IMR-90 (cell line): Measurements from ENCODE around the gene KRTAP5-10. TPM values are rescaled to one million over a fixed set of nuclear protein-coding genes. Genes with fewer than 3 reads are reported as not detected.
A peak's percentile ranks its signal among the peaks of the same experiment; 100 is the strongest.

Source experiments
- ATAC-seq: fragments of 200-7000 bp; cut with Tn5 transposase; 2 replicates; pipeline ENCODE4 v1.9.1; 2020; ENCODE audit warnings: low read depth, mild to moderate bottlenecking, moderate library complexity
- BruUV-seq: library from RNA; stranded (reverse); fragments of 400-500 nt; replicated peaks from 2 replicates; lab custom pipeline; 2021; lab: Mats Ljungman, UMichigan
- CTCF ChIA-PET: fragments of 300-600 bp; formaldehyde crosslinking; extraction: SDS; loops from one replicate; lab custom pipeline; 2021; ENCODE audit warnings: antibody characterized with exemption; lab: Yijun Ruan, JAX
- POLR2A ChIA-PET: fragments of 300-600 bp; sonication (Branson Sonifier 250); formaldehyde crosslinking; loops from one replicate; lab custom pipeline; 2022; ENCODE audit warnings: antibody characterized with exemption; ENCODE audit not compliant: unreplicated experiment; lab: Charles Lee
- DNase-seq: peaks from one replicate; pipeline ENCODE4 v3.0.0; 2013
- H2AFZ ChIP-seq: replicated peaks from 2 replicates; pipeline ENCODE3; 2013; ENCODE audit warnings: low read length, mild to moderate bottlenecking; ENCODE audit not compliant: poor library complexity
- H2AK5ac ChIP-seq: 2 replicates; pipeline ENCODE4 v1.6.1; 2013; ENCODE audit warnings: low read depth, low read length, inconsistent platforms
- H2AK9ac ChIP-seq: replicated peaks from 2 replicates; pipeline ENCODE3; 2013; ENCODE audit warnings: mild to moderate bottlenecking, low read depth, low read length, moderate library complexity; ENCODE audit not compliant: poor library complexity
- H2BK120ac ChIP-seq: 2 replicates; pipeline ENCODE4 v1.6.1; 2013; ENCODE audit warnings: low read depth, low read length, inconsistent platforms
- H2BK15ac ChIP-seq: 3 replicates; pipeline ENCODE4 v1.6.1; 2013; ENCODE audit warnings: low read depth, low read length, inconsistent platforms
- H2BK20ac ChIP-seq: 2 replicates; pipeline ENCODE4 v1.6.1; 2013; ENCODE audit warnings: low read depth, mild to moderate bottlenecking, inconsistent platforms, low read length, moderate library complexity
- H2BK5ac ChIP-seq: 2 replicates; pipeline ENCODE4 v1.6.1; 2013; ENCODE audit warnings: mild to moderate bottlenecking, low read depth, low read length, inconsistent platforms; ENCODE audit not compliant: poor library complexity, severe bottlenecking
- H3K14ac ChIP-seq: replicated peaks from 2 replicates; pipeline ENCODE4 v1.6.1; 2013; ENCODE audit warnings: low read depth, low read length, inconsistent platforms
- H3K18ac ChIP-seq: 2 replicates; pipeline ENCODE4 v1.6.1; 2013; ENCODE audit warnings: low read depth, low read length, control low read depth
- H3K23ac ChIP-seq: 2 replicates; pipeline ENCODE4 v1.6.1; 2013; ENCODE audit warnings: low read depth, low read length, inconsistent platforms
- H3K27ac ChIP-seq: 2 replicates; pipeline ENCODE4 v1.5.1; 2013; ENCODE audit warnings: mild to moderate bottlenecking, control low read depth, low read length; ENCODE audit not compliant: insufficient read depth
- H3K27me3 ChIP-seq: 2 replicates; pipeline ENCODE4 v1.6.1; 2013; ENCODE audit warnings: low read length; ENCODE audit not compliant: control insufficient read depth, insufficient read depth
- H3K36me3 ChIP-seq: 2 replicates; pipeline ENCODE4 v1.6.1; 2013; ENCODE audit warnings: low read length, mixed read lengths; ENCODE audit not compliant: control insufficient read depth, insufficient read depth
- H3K4ac ChIP-seq: 2 replicates; pipeline ENCODE4 v1.6.1; 2013; ENCODE audit warnings: low read depth, low read length, inconsistent platforms
- H3K4me1 ChIP-seq: 2 replicates; pipeline ENCODE4 v1.6.1; 2013; ENCODE audit warnings: low read length, mixed read lengths; ENCODE audit not compliant: control insufficient read depth, insufficient read depth
- H3K4me2 ChIP-seq: 2 replicates; pipeline ENCODE4 v1.6.1; 2013; ENCODE audit warnings: low read depth, mild to moderate bottlenecking, control low read depth, low read length, moderate library complexity
- H3K4me3 ChIP-seq: 2 replicates; pipeline ENCODE4 v1.5.1; 2013; ENCODE audit warnings: low read depth, mild to moderate bottlenecking, control low read depth, low read length, moderate library complexity; ENCODE audit not compliant: insufficient read depth
- H3K56ac ChIP-seq: 2 replicates; pipeline ENCODE4 v1.6.1; 2013; ENCODE audit warnings: low read length, inconsistent platforms; ENCODE audit not compliant: insufficient read depth; ENCODE audit errors: extremely low read depth
- H3K79me1 ChIP-seq, 2 experiments: 2 replicates each; pipeline ENCODE4 v1.6.1; 2013; ENCODE audit warnings: low read length in 2 of 2, inconsistent platforms in 1 of 2, low read depth in 1 of 2
- H3K9ac ChIP-seq: 2 replicates; pipeline ENCODE4 v1.6.1; 2013; ENCODE audit warnings: low read depth, low read length, control low read depth
- H3K9me1 ChIP-seq: 2 replicates; pipeline ENCODE4 v1.6.1; 2013; ENCODE audit warnings: low read length, inconsistent platforms; ENCODE audit not compliant: insufficient read depth
- H3K9me3 ChIP-seq: 2 replicates; pipeline ENCODE4 v1.6.1; 2013; ENCODE audit warnings: low read length; ENCODE audit not compliant: control insufficient read depth, insufficient read depth
- H4K20me1 ChIP-seq: 2 replicates; pipeline ENCODE4 v1.6.1; 2013; ENCODE audit warnings: low read length, inconsistent platforms; ENCODE audit not compliant: insufficient read depth
- H4K5ac ChIP-seq: 2 replicates; pipeline ENCODE4 v1.6.1; 2013; ENCODE audit warnings: mild to moderate bottlenecking, low read depth, low read length, control low read depth
- H4K8ac ChIP-seq, 2 experiments: 2 replicates each; pipeline ENCODE4 v1.6.1; 2013; ENCODE audit warnings: low read depth in 2 of 2, low read length in 2 of 2, control low read depth in 1 of 2, inconsistent platforms in 1 of 2
- H4K91ac ChIP-seq: 2 replicates; pipeline ENCODE4 v1.6.1; 2013; ENCODE audit warnings: low read depth, low read length, inconsistent platforms; ENCODE audit not compliant: insufficient read depth
- NFE2L2 ChIP-seq: fragments of 150-350 bp; IDR thresholded peaks from 2 replicates; pipeline ENCODE4 v1.6.1; 2016; ENCODE audit warnings: low read depth, mild to moderate bottlenecking, low read length
- POLR2A ChIP-seq: IDR thresholded peaks from 2 replicates; pipeline ENCODE4 v1.6.1; 2012; ENCODE audit warnings: mild to moderate bottlenecking, low read depth, low read length
- SMC3 ChIP-seq: fragments of 150-350 bp; IDR thresholded peaks from 2 replicates; pipeline ENCODE4 v1.6.1; 2016; ENCODE audit warnings: low read depth, mild to moderate bottlenecking, antibody characterized with exemption, low read length, moderate library complexity
- WGBS, 2 experiments: methylation state at CpG; one replicate each; pipeline versions ENCODE4 v1.1.5 to v1.1.7; 2013; ENCODE audit warnings: missing lambda C conversion rate in 2 of 2; ENCODE audit not compliant: insufficient read length in 1 of 2; ENCODE audit errors: extremely low coverage in 2 of 2; 5-methylcytosine and 5-hydroxymethylcytosine counted together
- dilution Hi-C: fragments of 300-500 bp; cut with HindIII; formaldehyde crosslinking; loops from one replicate; pipeline ENCODE4 v1.14.3; 2018; ENCODE audit warnings: low sequenced_read_pairs; ENCODE audit not compliant: unreplicated experiment
- in situ Hi-C: fragments of 300-500 bp; cut with MboI; formaldehyde crosslinking; loops from 3 replicates; pipeline ENCODE4 v1.14.3; 2019; ENCODE audit warnings: low sequenced_read_pairs, inconsistent platforms, mixed read lengths
- intact Hi-C: fragments of 100-400 bp; cut with micrococcal nuclease; formaldehyde crosslinking; loops from 2 replicates; pipeline ENCODE4 v1.10.0; 2022
- polyA plus RNA-seq, 3 experiments: library from polyadenylated mRNA; depleted of rRNA; stranded (reverse); fragments of >200 nt; gene quantifications; 2 replicates each; pipeline ENCODE4 v1.2.3, GENCODE V29; 2012; ENCODE audit warnings: low replicate concordance in 1 of 3
- total RNA-seq: library from RNA; depleted of rRNA; stranded (reverse); fragments of >200 nt; gene quantifications from 2 replicates; pipeline ENCODE4 v1.2.3, GENCODE V29; 2012

The KRTAP5-10 gene
- total and polyA plus RNA-seq, 2 of the 4 experiments (the other 2 are of a cell fraction), result not detected

DNA sequence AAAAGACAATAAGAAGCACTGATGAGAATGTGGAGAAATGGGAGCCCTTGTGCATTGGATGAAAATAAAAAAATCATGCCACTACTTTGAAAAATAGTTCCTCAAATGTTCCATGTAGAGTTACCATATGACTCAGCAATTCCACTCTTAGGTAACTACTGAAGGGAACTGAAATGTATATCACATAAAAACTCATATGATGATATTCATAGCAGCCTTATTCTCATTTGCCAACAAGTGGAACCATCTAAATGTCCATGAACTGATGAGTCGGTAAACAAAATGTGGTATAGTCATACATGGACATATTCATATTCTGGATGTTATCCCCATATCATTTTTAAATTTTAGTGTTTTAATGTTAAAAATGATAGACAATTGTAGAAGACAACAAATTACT, 13.7 kb upstream of the KRTAP5-10 start:
- H3K4me3 ChIP-seq, result no peak overlapping the region
- no peaks in the 10 kb centered on the region for H3K9me3 ChIP-seq
- no peaks in the 10 kb centered on the region for H3K9me1 ChIP-seq
- dilution Hi-C loops (no loop called here), in situ Hi-C loops (no loop called here), intact Hi-C loops (no loop called here)
- no peak overlapping the region for H2BK15ac ChIP-seq
- no peak overlapping the region for H3K4ac ChIP-seq
- H4K20me1 ChIP-seq, result no peaks in the 10 kb centered on the region
- ChIA-PET POLR2A (no interaction called here), CTCF (no interaction called here)
- no peak overlapping the region for H2BK5ac ChIP-seq
- no peak overlapping the region for H2BK20ac ChIP-seq
- H3K4me2 ChIP-seq, result no peak overlapping the region
- TF ChIP-seq NFE2L2, result peak; percentile 66
- TF ChIP-seq POLR2A, result no peak
- no peak for TF ChIP-seq SMC3
- H3K14ac ChIP-seq, result no peak overlapping the region
- H4K8ac ChIP-seq, result no peak overlapping the region
- H4K5ac ChIP-seq, result no peak overlapping the region
- BruUV-seq, result no TSS peak
- no peak overlapping the region for H2AK9ac ChIP-seq
- H3K56ac ChIP-seq, result no peak overlapping the region
- H2AFZ ChIP-seq, result no peak overlapping the region
- H3K18ac ChIP-seq, result no peak overlapping the region
- DNase-seq, result no peak
- H3K9ac ChIP-seq, result no peak overlapping the region
- no peak overlapping the region for H2BK120ac ChIP-seq
- no peak for ATAC-seq
- H3K23ac ChIP-seq, result no peak overlapping the region
- no peaks in the 10 kb centered on the region for H3K4me1 ChIP-seq
- H2AK5ac ChIP-seq, result no peak overlapping the region
- H3K79me1 ChIP-seq, result no peaks in the 10 kb centered on the region
- H3K36me3 ChIP-seq, result no peaks in the 10 kb centered on the region
- peaks cover 7% of the 10 kb centered on the region for H3K27me3 ChIP-seq
- no peak overlapping the region for H4K91ac ChIP-seq
- no CpG with 5 or more reads among the region's 1 CpG for WGBS, 2 experiments
- H3K27ac ChIP-seq, result no peak overlapping the region
